Tibial nerve (tissue), 4 donors: ENCODE measurements around the gene PRMT5. TPM values are rescaled to one million over a fixed set of nuclear protein-coding genes. Genes with fewer than 3 reads are reported as not detected.

ENCODE experiments used
- DNase-seq, 2 donors: peaks; one replicate each; pipeline ENCODE4 v3.0.0-alpha.2; 2019; ENCODE audit warnings: low spot score in 2 of 2
- H3K27ac ChIP-seq, 4 donors: fragments of 200-600 bp; sonication (generic) in 3 of 4; one replicate each; pipeline ENCODE4 v1.5.1; 2017 to 2019; ENCODE audit warnings: mild to moderate bottlenecking in 1 of 4
- H3K27me3 ChIP-seq, 2 donors: fragments of 200-600 bp; sonication (generic) in 1 of 2; one replicate each; pipeline versions ENCODE4 v1.5.1 to v1.6.0; 2017 to 2019
- H3K36me3 ChIP-seq, 3 donors: fragments of 200-600 bp; sonication (generic); one replicate each; pipeline ENCODE4 v1.5.1; 2018 to 2019
- H3K4me1 ChIP-seq, 4 donors: fragments of 200-600 bp; sonication (generic) in 3 of 4; one replicate each; pipeline ENCODE4 v1.5.1; 2017 to 2019
- H3K4me3 ChIP-seq, 4 donors: fragments of 200-600 bp; sonication (generic) in 3 of 4; one replicate each; pipeline ENCODE4 v1.5.1; 2017 to 2019; ENCODE audit warnings: mild to moderate bottlenecking in 1 of 4, moderate library complexity in 1 of 4
- H3K9me3 ChIP-seq, 4 donors: fragments of 200-600 bp; sonication (generic) in 3 of 4; one replicate each; pipeline ENCODE4 v1.5.1; 2017 to 2019
- CTCF ChIP-seq, 5 experiments: fragments of 200-600 bp in 3 of 5; fragments of 450-650 bp in 2 of 5; sonication (generic) in 3 of 5; IDR thresholded peaks; one replicate each; pipeline ENCODE4 v1.5.1; 2016 to 2019; ENCODE audit warnings: antibody characterized with exemption in 5 of 5, mild to moderate bottlenecking in 3 of 5, moderate library complexity in 2 of 5
- EP300 ChIP-seq, 2 donors: sonication (generic); formaldehyde crosslinking; IDR thresholded peaks; one replicate each; pipeline ENCODE4 v1.6.1; 2017; ENCODE audit warnings: antibody characterized with exemption in 2 of 2, mild to moderate bottlenecking in 1 of 2
- POLR2A ChIP-seq, 2 donors: fragments of 450-650 bp; IDR thresholded peaks; one replicate each; pipeline ENCODE4 v1.6.1; 2017; ENCODE audit warnings: antibody characterized with exemption in 2 of 2, mild to moderate bottlenecking in 2 of 2, moderate library complexity in 2 of 2
- WGBS, 2 donors: methylation state at CpG; one replicate each; pipeline ENCODE4 v1.1.5; 2018; 5-methylcytosine and 5-hydroxymethylcytosine counted together
- total RNA-seq, 4 donors: library from RNA; depleted of rRNA; stranded (reverse); fragments of >200 nt; gene quantifications; one replicate each; pipeline ENCODE4 v1.1.0, GENCODE V29; 2016

PRMT5 gene
- total RNA-seq, 4 donors from 2014 or later: 60.6 to 82.5 (median 76.8) TPM

GRCh38 chr14:22929961-22930364 is 787 bp upstream of the PRMT5 start:
- peak overlapping the region; percentile 84 to 97 (median 90) for H3K27ac ChIP-seq
- 3 to 4% methylated on average over 2 of the region's 2 CpGs for WGBS, 2 donors
- peaks cover 0 to 20% (median 12%) of the 10 kb centered on the region in 4 donors for H3K4me1 ChIP-seq
- no peaks in the 10 kb centered on the region for H3K9me3 ChIP-seq
- peak overlapping the region; percentile 38 to 86 (median 64) for H3K4me3 ChIP-seq
- H3K36me3 ChIP-seq: peaks cover 0 to 18% (median 7%) of the 10 kb centered on the region in 3 donors
- no peak for DNase-seq
- H3K27me3 ChIP-seq: no peaks in the 10 kb centered on the region
- TF ChIP-seq POLR2A (IDR thresholded peaks at IDR 0.05): no peak
- no peak for TF ChIP-seq EP300 (IDR thresholded peaks at IDR 0.05)
- TF ChIP-seq CTCF (IDR thresholded peaks at IDR 0.05): no peak

- peak in 1 of 2 donors; percentile 12 for DNase-seq
- no peak for TF ChIP-seq EP300 (IDR thresholded peaks at IDR 0.05)
- no peak for TF ChIP-seq CTCF (IDR thresholded peaks at IDR 0.05)
- TF ChIP-seq POLR2A (IDR thresholded peaks at IDR 0.05): no peak
- 16 to 19% methylated on average over 12 of the region's 12 CpGs for WGBS, 2 donors
- H3K4me3 ChIP-seq: peak overlapping the region; percentile 44 to 86 (median 75)
- no peaks in the 10 kb centered on the region for H3K9me3 ChIP-seq
- H3K36me3 ChIP-seq: peaks cover 2 to 33% (median 7%) of the 10 kb centered on the region in 3 donors
- peaks cover 0 to 20% (median 12%) of the 10 kb centered on the region in 4 donors for H3K4me1 ChIP-seq
- peak overlapping the region; percentile 62 to 97 (median 90) for H3K27ac ChIP-seq
- no peaks in the 10 kb centered on the region for H3K27me3 ChIP-seq
Observed at GRCh38 chr14:22928237-22929103, 706 bp downstream of the PRMT5 start.

GRCh38 chr14:22926316-22926715 is 2.9 kb downstream of the PRMT5 start:
- Histone ChIP-seq H3K9me3 (no peaks in the 10 kb centered on the region), H3K36me3 (peaks cover 2 to 55% (median 7%) of the 10 kb centered on the region in 3 donors), H3K4me1 (peaks cover 0 to 20% (median 12%) of the 10 kb centered on the region in 4 donors), H3K27me3 (no peaks in the 10 kb centered on the region), H3K4me3 (no peak overlapping the region), H3K27ac (no peak overlapping the region)
- DNase-seq: no peak
- whole genome bisulfite sequencing, 2 donors: 81 to 83% methylated on average over 4 of the region's 4 CpGs
- no peak for TF ChIP-seq POLR2A (IDR thresholded peaks at IDR 0.05)
- no peak for TF ChIP-seq EP300 (IDR thresholded peaks at IDR 0.05)

- no peak overlapping the region for H3K4me3 ChIP-seq
- no peak overlapping the region for H3K27ac ChIP-seq
- peaks cover 2 to 63% (median 7%) of the 10 kb centered on the region in 3 donors for H3K36me3 ChIP-seq
- TF ChIP-seq POLR2A (IDR thresholded peaks at IDR 0.05) (no peak), EP300 (IDR thresholded peaks at IDR 0.05) (no peak), CTCF (IDR thresholded peaks at IDR 0.05) (no peak)
- H3K9me3 ChIP-seq: no peaks in the 10 kb centered on the region
- 94 to 95% methylated on average over 8 of the region's 8 CpGs for WGBS, 2 donors
- H3K27me3 ChIP-seq: no peaks in the 10 kb centered on the region
- DNase-seq: no peak
- peaks cover 0 to 16% (median 12%) of the 10 kb centered on the region in 4 donors for H3K4me1 ChIP-seq
Observed at GRCh38 chr14:22925513-22925912, 3.7 kb downstream of the PRMT5 start.

GRCh38 chr14:22923746-22924145 is 5.4 kb downstream of the PRMT5 start:
- Histone ChIP-seq H3K27me3 (no peaks in the 10 kb centered on the region), H3K4me3 (no peak overlapping the region), H3K36me3 (peaks cover 2 to 67% (median 7%) of the 10 kb centered on the region in 3 donors), H3K9me3 (no peaks in the 10 kb centered on the region), H3K4me1 (peaks cover 0 to 21% (median 14%) of the 10 kb centered on the region in 4 donors), H3K27ac (no peak overlapping the region)
- WGBS, 2 donors: 93 to 96% methylated on average over 5 of the region's 5 CpGs
- DNase-seq: no peak
- TF ChIP-seq CTCF (IDR thresholded peaks at IDR 0.05) (no peak), EP300 (IDR thresholded peaks at IDR 0.05) (no peak)
